ENCODE measurements around the gene AGAP1.
"Not testable (repeated sequence)": the region's sequence is repeated elsewhere in the genome, so short reads cannot be mapped to it uniquely, and the experiment has no call there.

AGAP1 gene

GRCh38 chr2:236089271-236090026 lies 595.6 kb downstream of the AGAP1 start:
- DNase-seq, result no peak

DNA sequence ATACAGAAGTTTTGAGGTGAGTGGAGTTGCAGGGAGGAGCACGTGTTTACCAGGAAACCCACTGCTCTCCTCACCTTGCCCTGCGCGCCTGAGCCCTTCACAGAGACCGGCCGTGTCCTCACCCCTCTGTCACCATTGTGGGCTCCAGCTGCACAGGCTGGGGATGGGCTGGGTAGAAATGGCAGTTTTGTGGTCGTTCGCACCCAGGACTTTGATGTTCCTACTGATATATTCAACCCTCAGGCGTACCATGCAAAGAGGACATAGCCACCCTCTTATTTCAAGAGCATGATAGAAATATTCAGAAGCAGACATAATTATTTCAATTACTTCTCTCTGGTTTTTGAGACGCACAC lies 596.2 kb downstream of the AGAP1 start:
- DNase-seq, result no peak

- not testable (repeated sequence) for DNase-seq
Observed at GRCh38 chr2:236090826-236091225, 597.0 kb downstream of the AGAP1 start.

DNA sequence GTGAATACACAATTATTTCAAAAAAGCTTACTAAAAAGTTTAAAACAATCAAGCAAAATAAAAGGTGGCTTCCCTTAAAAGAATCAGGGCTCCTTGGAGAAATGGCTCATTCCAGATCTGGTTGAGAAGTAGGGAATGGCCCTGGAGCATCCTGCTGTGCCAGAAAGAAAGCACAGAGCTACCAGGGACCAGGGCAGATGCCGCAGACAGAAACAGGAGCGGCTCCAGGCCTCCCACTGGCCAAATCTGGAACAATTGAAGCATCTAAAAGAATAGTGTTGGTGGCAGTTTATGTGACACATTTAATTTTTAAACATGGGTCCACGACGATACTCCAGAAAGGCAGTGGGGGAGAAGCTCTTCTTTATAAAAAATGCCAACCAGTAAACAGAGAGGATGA lies 598.9 kb downstream of the AGAP1 start:
- no peak for DNase-seq

- DNase-seq, result no peak
Observed at GRCh38 chr2:236093134-236093533, 599.3 kb downstream of the AGAP1 start.

GRCh38 chr2:236095504-236095903 lies 601.7 kb downstream of the AGAP1 start:
- DNase-seq, result no peak

DNA sequence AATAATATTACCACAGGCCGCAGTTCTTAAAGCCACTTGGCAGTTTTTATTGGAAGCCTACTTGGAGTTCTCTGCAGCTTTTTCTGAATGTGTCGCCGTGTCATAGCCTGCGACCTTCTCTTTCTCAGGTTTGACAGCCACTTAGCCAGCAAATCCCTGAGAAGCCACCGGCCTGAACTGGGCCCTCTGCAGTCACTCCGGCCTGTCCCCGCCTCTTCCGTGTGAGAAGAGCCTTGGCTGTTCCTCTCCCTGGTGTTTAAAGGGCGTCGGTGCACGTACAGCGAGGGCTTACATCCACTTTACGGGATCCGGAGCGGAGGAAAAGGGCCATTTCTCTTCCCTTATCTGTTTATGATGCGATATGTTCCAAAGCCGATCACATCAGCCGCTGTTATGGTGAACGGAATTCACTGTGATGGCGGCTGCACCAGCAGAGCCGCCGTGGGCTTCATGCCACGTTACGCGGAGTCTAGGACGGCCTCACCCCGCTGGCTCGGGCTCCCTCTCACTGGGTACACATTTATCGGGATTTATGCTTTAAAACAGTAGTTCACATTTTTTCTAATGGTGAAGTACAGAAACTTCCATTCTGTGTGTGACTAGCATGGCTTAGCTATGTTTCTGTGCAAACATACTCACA lies 607.6 kb downstream of the AGAP1 start:
- no peak for DNase-seq

GRCh38 chr2:236102971-236103370 lies 609.1 kb downstream of the AGAP1 start:
- DNase-seq, result no peak

- no peak for DNase-seq
Observed at GRCh38 chr2:236103981-236104380, 610.1 kb downstream of the AGAP1 start.

DNA sequence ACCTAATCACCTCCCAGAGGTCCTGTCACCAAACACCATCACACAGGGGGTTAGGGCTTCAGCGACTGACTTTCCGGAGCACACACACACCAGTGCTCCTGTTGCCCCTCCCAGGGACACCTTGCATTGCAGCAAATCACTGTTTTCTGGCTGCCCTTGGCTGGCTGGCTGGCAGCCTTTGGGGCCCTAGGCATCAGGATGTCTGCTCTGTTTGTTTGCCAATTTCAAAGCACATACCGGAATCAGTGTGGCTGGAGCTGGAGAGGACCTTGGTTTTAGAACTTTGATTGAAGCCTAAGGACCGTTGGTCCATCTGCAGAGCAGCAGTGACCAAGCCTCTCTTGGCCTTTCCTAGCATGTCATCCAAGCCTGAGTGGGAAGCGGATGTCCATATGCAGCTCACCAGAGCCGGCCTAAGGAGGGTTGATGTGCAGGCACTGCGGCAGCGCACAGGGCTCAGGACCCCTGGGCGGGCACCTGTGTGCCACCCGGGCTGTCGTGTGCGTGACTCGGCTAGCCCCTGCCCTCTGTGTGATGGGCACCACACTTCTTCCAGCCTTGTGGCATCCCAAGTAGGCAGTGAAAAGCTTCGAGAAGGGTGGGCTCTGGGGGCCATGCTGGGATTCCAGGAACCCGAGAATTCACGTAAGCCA lies 612.2 kb downstream of the AGAP1 start:
- no peak for DNase-seq

DNA sequence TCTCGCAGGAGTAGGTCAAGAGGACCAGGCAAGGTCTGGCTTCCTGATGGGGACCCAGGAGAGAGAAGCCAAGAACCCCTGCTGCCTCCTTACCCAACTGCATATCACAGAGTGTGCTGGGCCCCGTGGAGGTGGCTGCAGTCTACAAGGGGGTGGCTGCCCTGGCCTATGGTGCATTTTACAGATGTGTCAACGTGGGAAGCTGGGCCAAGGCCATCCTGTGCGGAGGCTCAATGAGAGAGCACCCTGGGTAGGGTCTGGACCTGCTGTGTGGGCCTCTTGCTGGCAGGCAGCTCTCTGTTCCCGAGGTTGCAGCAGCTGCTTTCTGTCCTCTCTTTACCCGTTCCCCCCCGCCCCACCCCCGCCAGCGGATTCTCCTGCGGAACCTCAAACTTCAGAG lies 612.9 kb downstream of the AGAP1 start:
- DNase-seq, result no peak

GRCh38 chr2:236107536-236107935 lies 613.7 kb downstream of the AGAP1 start:
- no peak for DNase-seq

DNA sequence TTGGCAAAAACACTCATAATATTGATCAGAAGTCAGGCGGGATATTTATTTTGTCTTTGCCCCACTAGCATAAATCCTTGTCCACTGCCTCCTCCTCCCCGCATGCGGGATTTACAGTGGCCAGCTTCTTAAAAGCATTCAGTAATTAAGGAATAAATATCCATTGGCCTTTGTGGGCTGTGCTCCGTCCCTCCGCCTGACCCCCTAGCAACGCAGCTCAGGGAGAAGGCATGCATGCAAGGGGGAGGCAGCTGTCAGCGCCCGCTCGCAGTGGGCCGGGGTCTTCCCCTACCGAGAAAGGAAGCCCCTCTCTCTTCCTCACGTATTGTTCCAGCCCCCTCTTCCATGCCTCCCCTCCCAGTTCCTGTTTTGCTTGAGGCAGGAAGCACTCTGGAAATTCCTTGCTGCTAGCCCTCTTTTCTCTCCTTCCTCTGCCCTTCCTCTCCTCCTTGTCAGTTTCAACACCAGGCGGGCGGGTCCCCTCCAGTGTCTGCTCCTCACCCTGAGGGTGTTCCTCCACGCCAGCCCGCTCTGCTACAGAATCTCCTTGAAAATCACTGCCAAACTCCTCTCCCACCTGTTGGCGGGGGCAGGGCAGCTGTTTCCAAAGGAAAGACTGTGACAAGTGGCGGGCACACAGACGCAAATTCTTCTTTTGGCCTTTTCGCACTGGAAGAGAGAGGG lies 614.2 kb downstream of the AGAP1 start:
- DNase-seq, result no peak

DNA sequence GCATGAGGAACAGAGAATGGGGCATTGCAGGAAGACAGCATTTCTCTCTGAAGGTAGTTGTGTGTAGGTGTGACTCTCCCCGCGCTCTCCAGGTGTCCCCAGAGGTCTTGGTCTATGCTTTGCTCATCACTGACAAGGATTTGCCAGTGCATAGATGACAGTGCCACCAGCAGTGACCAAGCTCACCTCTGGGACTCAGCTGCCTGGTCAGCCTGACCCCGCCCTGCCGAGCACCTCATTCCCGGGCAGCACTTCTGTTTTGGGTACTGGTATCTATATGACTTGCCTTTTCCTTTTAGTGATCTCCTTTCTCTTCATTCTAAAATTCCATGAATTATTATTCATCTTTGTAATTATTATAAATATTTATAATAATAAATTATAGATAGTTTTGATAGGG lies 615.2 kb downstream of the AGAP1 start:
- no peak for DNase-seq

GRCh38 chr2:236109473-236109872 lies 615.6 kb downstream of the AGAP1 start:
- DNase-seq, result no peak

GRCh38 chr2:236112466-236112865 lies 618.6 kb downstream of the AGAP1 start:
- DNase-seq, result no peak

- no peak for DNase-seq
Observed at GRCh38 chr2:236113425-236113824, 619.6 kb downstream of the AGAP1 start.

DNA sequence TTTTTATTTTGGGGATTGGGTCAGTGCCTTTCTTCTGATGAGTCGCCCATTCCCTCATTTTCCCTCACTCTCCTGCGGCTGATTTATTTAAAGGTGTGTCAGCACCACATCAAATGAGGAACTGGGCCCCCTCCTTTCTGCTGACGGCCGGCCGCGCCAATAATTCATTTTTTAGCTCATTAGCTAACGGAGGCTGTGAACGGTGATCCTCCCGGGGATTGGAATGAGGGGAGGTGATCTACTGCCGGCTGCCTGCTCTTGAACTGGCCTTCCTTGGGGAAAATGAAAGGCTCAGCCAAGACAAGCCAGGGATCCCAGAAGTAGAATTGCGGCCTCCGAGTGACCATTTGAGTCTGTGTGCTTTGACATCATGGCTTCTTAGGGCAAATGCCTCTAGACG lies 620.1 kb downstream of the AGAP1 start:
- no peak for DNase-seq

DNA sequence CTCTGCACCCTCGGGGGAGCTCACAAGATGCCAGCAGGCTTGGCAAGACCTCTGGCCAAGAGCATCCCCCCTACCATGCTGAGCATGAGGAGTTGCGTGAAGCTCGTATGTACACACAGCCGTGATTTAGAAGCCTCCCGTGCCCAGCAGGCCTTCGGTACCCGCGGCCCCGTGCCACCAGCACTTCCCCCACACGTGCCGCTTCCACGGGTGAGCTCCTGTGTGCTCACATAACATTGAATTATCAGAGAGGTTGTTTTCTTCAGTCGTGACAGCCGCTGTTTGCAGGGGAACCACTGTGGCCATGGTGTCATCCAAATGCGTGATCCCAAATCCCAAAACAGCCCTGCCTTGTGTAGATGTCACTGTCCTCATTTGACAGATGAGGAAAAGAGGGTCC lies 621.1 kb downstream of the AGAP1 start:
- no peak for DNase-seq

- no peak for DNase-seq
Observed at GRCh38 chr2:236117401-236117800, 623.6 kb downstream of the AGAP1 start.

DNA sequence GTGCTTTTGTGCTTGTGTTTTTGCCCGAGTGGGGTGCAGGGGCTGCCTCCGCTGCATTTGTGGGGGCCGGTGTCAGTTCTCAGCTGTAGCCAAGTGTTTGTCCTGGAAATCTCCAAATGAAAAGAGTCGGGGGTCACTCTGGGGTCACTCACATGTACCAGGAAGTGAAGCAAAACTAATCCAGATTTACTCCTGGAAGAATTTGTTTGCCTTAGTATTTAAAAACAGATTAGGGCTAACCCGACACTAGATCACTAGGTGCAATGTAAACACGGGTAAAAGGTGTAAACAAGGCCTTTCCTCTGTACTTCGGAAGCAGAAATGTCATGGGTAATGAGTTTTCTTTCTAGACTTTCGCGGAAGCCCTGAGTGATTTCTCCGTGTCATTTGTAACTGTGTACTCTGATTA lies 624.0 kb downstream of the AGAP1 start:
- DNase-seq, result no peak

DNA sequence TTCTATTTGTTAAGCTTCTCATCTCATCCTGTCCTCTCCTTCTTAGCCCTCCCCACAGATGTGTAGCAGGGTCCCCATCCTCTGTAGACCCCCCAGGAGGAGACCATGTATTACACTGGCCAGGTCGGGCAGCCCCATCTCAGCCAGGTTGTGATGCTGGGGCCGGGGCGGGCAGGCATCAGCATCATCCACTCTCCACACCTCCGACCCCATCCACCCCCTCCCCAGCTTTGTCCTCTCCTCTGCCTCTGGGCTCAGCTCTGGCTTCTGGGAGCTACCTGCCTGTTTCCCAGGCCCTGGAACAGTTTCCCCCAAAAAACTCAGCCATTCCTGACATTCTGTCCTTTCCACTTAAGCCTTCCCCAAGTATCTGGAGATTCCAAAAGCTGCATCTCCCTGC lies 625.2 kb downstream of the AGAP1 start:
- DNase-seq, result no peak

DNA sequence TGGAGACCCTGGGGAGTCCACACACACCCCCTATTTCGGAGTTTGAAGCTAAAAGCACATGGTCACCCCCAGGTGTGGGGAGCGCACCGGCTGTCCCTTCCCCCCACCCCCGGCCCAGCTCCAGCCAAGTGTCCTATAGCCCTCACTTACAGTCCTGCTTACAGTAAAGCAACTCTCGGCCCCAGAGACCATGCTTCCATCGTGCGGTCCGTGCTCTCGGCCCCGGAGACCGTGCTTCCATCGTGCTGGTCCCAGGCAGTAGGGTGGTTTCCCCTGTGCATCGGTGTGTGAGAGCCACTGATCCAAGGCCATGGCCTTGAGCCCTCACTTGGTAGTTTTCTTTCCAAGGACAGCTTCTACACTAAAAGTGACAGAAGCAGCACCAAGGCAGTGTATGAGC lies 625.6 kb downstream of the AGAP1 start:
- no peak for DNase-seq

DNA sequence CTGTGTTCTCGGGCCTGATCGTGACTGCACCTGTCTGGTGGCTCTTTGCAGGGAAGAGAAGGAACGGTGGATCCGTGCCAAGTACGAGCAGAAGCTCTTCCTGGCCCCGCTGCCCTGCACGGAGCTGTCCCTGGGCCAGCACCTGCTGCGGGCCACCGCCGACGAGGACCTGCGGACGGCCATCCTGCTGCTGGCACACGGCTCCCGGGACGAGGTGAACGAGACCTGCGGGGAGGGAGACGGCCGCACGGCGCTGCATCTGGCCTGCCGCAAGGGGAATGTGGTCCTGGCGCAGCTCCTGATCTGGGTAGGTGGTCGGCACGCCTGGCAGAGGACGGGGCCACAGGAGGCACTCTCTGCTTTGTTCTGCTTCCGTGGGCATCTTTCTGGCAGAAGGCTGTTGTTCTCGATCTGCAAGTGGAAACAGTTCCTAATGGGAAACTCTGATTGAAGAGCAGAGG lies 626.3 kb downstream of the AGAP1 start:
- no peak for DNase-seq
